ENCODE results near the gene PLA2G2A.

Gene PLA2G2A

DNA sequence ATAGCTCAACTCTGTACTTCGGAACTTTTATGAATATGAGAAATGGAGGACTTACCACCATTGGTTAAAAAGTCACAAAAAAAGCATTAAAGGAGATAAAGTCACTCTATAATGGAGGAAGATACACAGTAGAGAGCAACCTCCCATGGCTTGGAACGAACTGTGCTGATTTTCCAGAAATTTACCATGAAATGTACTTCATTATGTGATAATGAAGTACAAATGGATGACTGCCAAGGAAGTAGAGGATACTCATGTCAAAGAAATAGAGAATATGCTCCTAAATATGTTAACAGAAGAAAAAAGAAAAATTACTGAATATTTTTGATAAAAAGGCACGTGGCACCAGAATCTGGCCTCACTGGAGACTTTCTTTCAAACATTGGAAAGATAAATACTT is 32.4 kb downstream of the PLA2G2A start:
- no peaks in the 10 kb centered on the region for H3K36me3 ChIP-seq (ENCODE audit: control insufficient read depth, insufficient read depth, low read length)
- H3K9ac ChIP-seq (ENCODE audit: low read length), result no peak overlapping the region
- no peaks in the 10 kb centered on the region; the same call in 1 of the 2 replicates for H3K9me3 ChIP-seq (ENCODE audit: control insufficient read depth, insufficient read depth, low read depth, low read length)
- H3K4me1 ChIP-seq (ENCODE audit: control insufficient read depth, insufficient read depth, low read length), result peaks cover 5% of the 10 kb centered on the region; the same call in 1 of the 2 replicates
- no peak overlapping the region for H3K4me3 ChIP-seq (ENCODE audit: low read depth, low read length)
- H3K27me3 ChIP-seq (ENCODE audit: control insufficient read depth, insufficient read depth, low read length), result no peaks in the 10 kb centered on the region
- H3K27ac ChIP-seq (ENCODE audit: low read depth, low read length), result no peak overlapping the region

DNA sequence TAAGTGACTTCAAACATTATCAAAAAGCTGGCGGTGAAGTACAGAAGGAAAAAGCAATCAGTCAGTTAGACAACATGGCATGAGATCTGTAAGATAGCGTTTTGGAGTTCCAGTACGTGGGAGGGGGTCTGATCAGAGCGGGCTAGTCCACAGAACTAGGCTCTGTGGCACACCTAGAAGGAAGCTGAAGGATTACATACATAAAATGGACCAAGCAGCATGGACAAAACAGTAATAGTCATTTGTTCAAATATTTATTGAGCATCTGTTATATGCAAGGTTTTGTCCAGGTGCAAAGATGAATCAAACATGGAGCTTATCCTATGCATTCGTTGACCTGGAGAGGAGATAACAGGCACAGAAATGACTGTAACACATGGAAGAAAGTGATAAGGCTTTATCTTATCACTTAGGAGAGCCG is 33.1 kb downstream of the PLA2G2A start:
- Histone ChIP-seq H3K27me3 (ENCODE audit: control insufficient read depth, insufficient read depth, low read length) (no peaks in the 10 kb centered on the region), H3K4me3 (ENCODE audit: low read depth, low read length) (no peak overlapping the region), H3K9ac (ENCODE audit: low read length) (no peak overlapping the region), H3K36me3 (ENCODE audit: control insufficient read depth, insufficient read depth, low read length) (no peaks in the 10 kb centered on the region), H3K4me1 (ENCODE audit: control insufficient read depth, insufficient read depth, low read length) (peaks cover 5% of the 10 kb centered on the region; the same call in 1 of the 2 replicates), H3K9me3 (ENCODE audit: control insufficient read depth, insufficient read depth, low read depth, low read length) (peaks cover 2% of the 10 kb centered on the region; the same call in 1 of the 2 replicates), H3K27ac (ENCODE audit: low read depth, low read length) (no peak overlapping the region)

DNA sequence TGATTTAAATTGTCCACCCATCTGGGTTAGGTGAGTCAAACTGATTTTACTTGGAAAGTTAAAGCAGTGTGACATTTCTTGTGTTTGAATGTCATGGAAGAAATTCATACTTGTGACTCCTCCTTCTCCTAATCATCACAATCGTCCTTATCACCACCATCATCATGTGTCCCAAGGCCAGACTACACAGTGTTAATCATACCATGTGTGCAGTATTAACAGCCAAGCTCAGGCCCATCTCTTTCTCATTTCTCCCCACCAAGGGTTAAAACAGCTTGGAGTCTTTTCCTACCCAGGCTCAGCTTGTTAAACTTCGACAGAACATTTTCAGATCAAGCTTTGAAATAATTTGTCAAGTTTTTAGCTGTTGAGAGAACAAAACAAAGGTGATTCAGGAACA is 33.5 kb downstream of the PLA2G2A start:
- peaks cover 2% of the 10 kb centered on the region; the same call in 1 of the 2 replicates for H3K9me3 ChIP-seq (ENCODE audit: control insufficient read depth, insufficient read depth, low read depth, low read length)
- no peak overlapping the region for H3K9ac ChIP-seq (ENCODE audit: low read length)
- peaks cover 5% of the 10 kb centered on the region for H3K4me1 ChIP-seq (ENCODE audit: control insufficient read depth, insufficient read depth, low read length)
- no peaks in the 10 kb centered on the region for H3K27me3 ChIP-seq (ENCODE audit: control insufficient read depth, insufficient read depth, low read length)
- no peak overlapping the region for H3K27ac ChIP-seq (ENCODE audit: low read depth, low read length)
- H3K4me3 ChIP-seq (ENCODE audit: low read depth, low read length), result no peak overlapping the region
- H3K36me3 ChIP-seq (ENCODE audit: control insufficient read depth, insufficient read depth, low read length), result no peaks in the 10 kb centered on the region

- H3K4me1 ChIP-seq (ENCODE audit: control insufficient read depth, insufficient read depth, low read length), result no peaks in the 10 kb centered on the region; the same call in 1 of the 2 replicates
- no peaks in the 10 kb centered on the region for H3K27me3 ChIP-seq (ENCODE audit: control insufficient read depth, insufficient read depth, low read length)
- peaks cover 2% of the 10 kb centered on the region; the same call in 1 of the 2 replicates for H3K9me3 ChIP-seq (ENCODE audit: control insufficient read depth, insufficient read depth, low read depth, low read length)
- H3K27ac ChIP-seq (ENCODE audit: low read depth, low read length), result no peak overlapping the region
- H3K4me3 ChIP-seq (ENCODE audit: low read depth, low read length), result no peak overlapping the region
- H3K9ac ChIP-seq (ENCODE audit: low read length), result no peak overlapping the region
- no peaks in the 10 kb centered on the region for H3K36me3 ChIP-seq (ENCODE audit: control insufficient read depth, insufficient read depth, low read length)
Observed at GRCh38 chr1:19942657-19943056, 36.8 kb downstream of the PLA2G2A start.

GRCh38 chr1:19942088-19942487 is 37.3 kb downstream of the PLA2G2A start:
- H3K27me3 ChIP-seq (ENCODE audit: control insufficient read depth, insufficient read depth, low read length), result no peaks in the 10 kb centered on the region
- no peak overlapping the region for H3K4me3 ChIP-seq (ENCODE audit: low read depth, low read length)
- no peaks in the 10 kb centered on the region for H3K36me3 ChIP-seq (ENCODE audit: control insufficient read depth, insufficient read depth, low read length)
- H3K4me1 ChIP-seq (ENCODE audit: control insufficient read depth, insufficient read depth, low read length), result no peaks in the 10 kb centered on the region; the same call in 1 of the 2 replicates
- H3K27ac ChIP-seq (ENCODE audit: low read depth, low read length), result no peak overlapping the region
- no peak overlapping the region for H3K9ac ChIP-seq (ENCODE audit: low read length)
- H3K9me3 ChIP-seq (ENCODE audit: control insufficient read depth, insufficient read depth, low read depth, low read length), result peaks cover 2% of the 10 kb centered on the region; the same call in 1 of the 2 replicates

- Histone ChIP-seq H3K27ac (ENCODE audit: low read depth, low read length) (no peak overlapping the region), H3K9ac (ENCODE audit: low read length) (no peak overlapping the region), H3K27me3 (ENCODE audit: control insufficient read depth, insufficient read depth, low read length) (no peaks in the 10 kb centered on the region), H3K36me3 (ENCODE audit: control insufficient read depth, insufficient read depth, low read length) (no peaks in the 10 kb centered on the region), H3K9me3 (ENCODE audit: control insufficient read depth, insufficient read depth, low read depth, low read length) (peaks cover 2% of the 10 kb centered on the region; the same call in 1 of the 2 replicates), H3K4me3 (ENCODE audit: low read depth, low read length) (no peak overlapping the region), H3K4me1 (ENCODE audit: control insufficient read depth, insufficient read depth, low read length) (no peaks in the 10 kb centered on the region; the same call in 1 of the 2 replicates)
Observed at GRCh38 chr1:19941206-19941568, 38.2 kb downstream of the PLA2G2A start.

DNA sequence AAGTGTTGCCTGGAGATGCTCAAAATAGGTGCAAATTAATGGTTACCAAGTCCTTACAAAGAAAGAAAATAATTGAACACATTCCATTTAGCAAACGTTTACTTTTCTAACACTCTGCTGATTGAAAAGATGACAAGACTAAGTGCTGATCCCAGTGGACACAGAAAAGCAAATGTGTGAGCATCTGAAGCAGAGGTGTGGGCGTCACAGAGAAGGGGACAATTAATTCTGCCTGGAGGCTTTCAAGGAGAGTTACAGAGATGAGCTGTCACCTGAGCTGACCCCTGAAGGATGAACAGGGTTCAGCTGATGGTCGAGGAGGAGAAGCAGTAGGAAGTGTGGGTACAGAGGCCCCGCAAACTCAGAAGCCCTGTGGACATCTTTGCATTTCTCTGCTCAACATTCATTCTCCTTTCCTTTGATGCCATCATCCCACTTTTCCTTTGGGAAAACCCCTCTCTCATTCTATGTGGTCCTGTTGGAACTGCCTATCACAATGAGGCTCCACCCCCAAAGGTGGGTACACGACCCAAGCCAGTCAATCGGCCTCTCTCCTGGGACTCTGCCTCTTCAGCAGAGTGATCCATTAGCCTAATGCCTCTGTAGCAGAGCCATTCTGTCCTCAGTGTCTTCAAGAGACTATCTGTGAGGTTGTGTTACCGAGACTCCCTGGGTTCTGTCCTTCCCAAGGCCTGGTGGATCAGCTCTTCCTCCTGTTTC is 38.8 kb downstream of the PLA2G2A start:
- H3K4me1 ChIP-seq (ENCODE audit: control insufficient read depth, insufficient read depth, low read length), result no peaks in the 10 kb centered on the region; the same call in 1 of the 2 replicates
- peaks cover 2% of the 10 kb centered on the region; the same call in 1 of the 2 replicates for H3K9me3 ChIP-seq (ENCODE audit: control insufficient read depth, insufficient read depth, low read depth, low read length)
- H3K36me3 ChIP-seq (ENCODE audit: control insufficient read depth, insufficient read depth, low read length), result no peaks in the 10 kb centered on the region
- no peaks in the 10 kb centered on the region for H3K27me3 ChIP-seq (ENCODE audit: control insufficient read depth, insufficient read depth, low read length)
- no peak overlapping the region for H3K4me3 ChIP-seq (ENCODE audit: low read depth, low read length)
- no peak overlapping the region for H3K27ac ChIP-seq (ENCODE audit: low read depth, low read length)
- no peak overlapping the region for H3K9ac ChIP-seq (ENCODE audit: low read length)

DNA sequence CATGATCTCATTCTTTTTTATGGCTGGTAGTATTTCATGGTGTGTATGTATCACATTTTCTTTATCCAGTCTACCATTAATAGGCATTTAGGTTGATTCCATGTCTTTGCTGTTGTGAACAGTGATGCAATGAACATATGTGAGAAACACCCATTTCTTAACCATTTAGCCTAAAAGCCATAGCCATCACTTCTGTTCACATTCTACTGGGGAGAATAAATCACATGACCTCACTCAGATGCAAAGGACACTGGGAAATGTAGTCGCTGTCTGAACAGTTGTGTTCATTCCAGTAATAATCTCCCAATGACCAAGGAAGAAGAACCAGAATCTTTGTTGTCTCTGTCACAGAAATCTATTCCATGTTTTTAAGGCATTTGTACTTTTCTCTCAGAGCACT is 40.9 kb downstream of the PLA2G2A start:
- H3K27me3 ChIP-seq (ENCODE audit: control insufficient read depth, insufficient read depth, low read length), result no peaks in the 10 kb centered on the region
- no peak overlapping the region for H3K27ac ChIP-seq (ENCODE audit: low read depth, low read length)
- H3K4me3 ChIP-seq (ENCODE audit: low read depth, low read length), result no peak overlapping the region
- H3K4me1 ChIP-seq (ENCODE audit: control insufficient read depth, insufficient read depth, low read length), result no peaks in the 10 kb centered on the region; the same call in 1 of the 2 replicates
- H3K9me3 ChIP-seq (ENCODE audit: control insufficient read depth, insufficient read depth, low read depth, low read length), result peaks cover 5% of the 10 kb centered on the region; the same call in 1 of the 2 replicates
- no peak overlapping the region for H3K9ac ChIP-seq (ENCODE audit: low read length)
- H3K36me3 ChIP-seq (ENCODE audit: control insufficient read depth, insufficient read depth, low read length), result no peaks in the 10 kb centered on the region

DNA sequence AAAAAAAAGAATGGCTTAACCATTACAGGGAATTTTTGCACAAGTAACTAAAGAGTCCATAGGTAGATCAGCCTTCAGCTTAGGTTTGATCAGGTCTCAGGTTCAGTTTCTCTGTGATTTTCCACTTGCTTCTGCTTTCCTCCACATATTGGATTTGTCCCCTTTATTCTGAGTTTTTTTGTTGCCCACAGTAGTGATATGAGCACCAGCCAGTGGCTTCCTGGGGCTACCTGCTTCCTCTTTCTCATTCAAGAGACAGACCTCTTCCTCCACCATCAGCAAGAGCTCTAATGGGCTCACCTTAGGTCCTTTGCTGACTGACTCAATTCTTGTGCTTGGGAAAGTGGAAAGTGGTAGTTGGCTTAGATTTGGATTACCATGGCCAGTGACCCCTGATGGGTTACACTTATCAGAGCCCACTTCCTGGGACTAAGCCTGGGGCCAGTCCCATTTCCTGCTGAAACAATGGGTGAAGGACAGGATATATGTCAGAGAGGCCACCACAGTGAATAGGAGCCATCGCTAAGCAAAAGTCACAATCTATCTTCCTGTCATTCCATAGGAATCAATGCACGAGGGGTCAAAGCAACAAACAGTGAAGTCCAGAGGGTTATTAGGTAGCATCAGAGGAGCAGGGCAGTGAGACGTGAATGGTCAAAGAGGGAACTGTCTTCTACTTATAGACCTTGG is 43.2 kb downstream of the PLA2G2A start:
- H3K4me1 ChIP-seq (ENCODE audit: control insufficient read depth, insufficient read depth, low read length), result no peaks in the 10 kb centered on the region; the same call in 1 of the 2 replicates
- no peaks in the 10 kb centered on the region for H3K27me3 ChIP-seq (ENCODE audit: control insufficient read depth, insufficient read depth, low read length)
- H3K36me3 ChIP-seq (ENCODE audit: control insufficient read depth, insufficient read depth, low read length), result no peaks in the 10 kb centered on the region
- peaks cover 24% of the 10 kb centered on the region for H3K9me3 ChIP-seq (ENCODE audit: control insufficient read depth, insufficient read depth, low read depth, low read length)
- H3K9ac ChIP-seq (ENCODE audit: low read length), result no peak overlapping the region
- no peak overlapping the region for H3K27ac ChIP-seq (ENCODE audit: low read depth, low read length)
- no peak overlapping the region for H3K4me3 ChIP-seq (ENCODE audit: low read depth, low read length)

GRCh38 chr1:19934336-19934735 is 45.1 kb downstream of the PLA2G2A start:
- H3K27me3 ChIP-seq (ENCODE audit: control insufficient read depth, insufficient read depth, low read length), result no peaks in the 10 kb centered on the region
- peaks cover 37% of the 10 kb centered on the region for H3K9me3 ChIP-seq (ENCODE audit: control insufficient read depth, insufficient read depth, low read depth, low read length)
- H3K9ac ChIP-seq (ENCODE audit: low read length), result no peak overlapping the region
- no peaks in the 10 kb centered on the region for H3K4me1 ChIP-seq (ENCODE audit: control insufficient read depth, insufficient read depth, low read length)
- no peaks in the 10 kb centered on the region for H3K36me3 ChIP-seq (ENCODE audit: control insufficient read depth, insufficient read depth, low read length)
- H3K27ac ChIP-seq (ENCODE audit: low read depth, low read length), result no peak overlapping the region
- H3K4me3 ChIP-seq (ENCODE audit: low read depth, low read length), result no peak overlapping the region

DNA sequence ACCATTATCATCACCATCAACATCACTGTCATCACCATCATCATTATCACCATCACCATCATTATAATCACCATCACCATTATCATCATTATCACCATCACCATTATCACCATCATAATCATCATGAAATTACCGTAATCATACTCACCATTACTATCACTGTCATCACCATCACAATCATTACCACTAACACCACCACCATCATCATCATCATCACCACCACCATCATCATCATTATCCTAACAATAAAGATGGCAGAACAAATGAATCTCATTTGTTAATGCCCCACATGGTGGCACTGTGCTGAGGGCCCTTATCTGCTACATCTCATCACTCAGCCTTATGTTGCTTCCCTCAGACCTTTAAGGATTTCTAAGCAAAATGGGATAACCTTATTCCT is 46.6 kb downstream of the PLA2G2A start:
- peaks cover 37% of the 10 kb centered on the region for H3K9me3 ChIP-seq (ENCODE audit: control insufficient read depth, insufficient read depth, low read depth, low read length)

More for the DNA sequence above, 46.6 kb downstream of the PLA2G2A start:
- H3K27me3 ChIP-seq (ENCODE audit: control insufficient read depth, insufficient read depth, low read length), result no peaks in the 10 kb centered on the region
- H3K36me3 ChIP-seq (ENCODE audit: control insufficient read depth, insufficient read depth, low read length), result no peaks in the 10 kb centered on the region
- no peak overlapping the region for H3K4me3 ChIP-seq (ENCODE audit: low read depth, low read length)
- H3K27ac ChIP-seq (ENCODE audit: low read depth, low read length), result no peak overlapping the region
- no peaks in the 10 kb centered on the region for H3K4me1 ChIP-seq (ENCODE audit: control insufficient read depth, insufficient read depth, low read length)
- no peak overlapping the region for H3K9ac ChIP-seq (ENCODE audit: low read length)

Data from HUES6 (cell line).